Esophagus mucosa (tissue), 1 donor: ENCODE measurements around the gene GRAMD4. TPM values are rescaled to one million over a fixed set of nuclear protein-coding genes. Genes with fewer than 3 reads are reported as not detected.

Source experiments
- ATAC-seq: fragments of 200-7000 bp; cut with Tn5 transposase; one replicate; pipeline ENCODE4 v1.9.1; 2020
- total RNA-seq: library from RNA; stranded (reverse); gene quantifications from one replicate; pipeline ENCODE4 v1.2.4, GENCODE V29; 2023
- donor health status: DM: yes; HTN: yes; CAD: no.

Gene GRAMD4
- total RNA-seq, 1 donor from 2014 or later = 37.7 TPM

GRCh38 chr22:46584081-46584921, 35.9 kb upstream of the GRAMD4 start:
- ATAC-seq = peak; percentile 54

GRCh38 chr22:46585340-46586122, 34.7 kb upstream of the GRAMD4 start:
- ATAC-seq = no peak

- no peak for ATAC-seq
Observed at GRCh38 chr22:46586123-46586519, 34.1 kb upstream of the GRAMD4 start.

- no peak for ATAC-seq
Observed at GRCh38 chr22:46586531-46587011, 33.6 kb upstream of the GRAMD4 start.

GRCh38 chr22:46587061-46587460, 33.1 kb upstream of the GRAMD4 start:
- no peak for ATAC-seq

GRCh38 chr22:46587492-46588278, 32.5 kb upstream of the GRAMD4 start:
- peak; percentile 40 for ATAC-seq

- no peak for ATAC-seq
Observed at GRCh38 chr22:46588279-46589140, 31.7 kb upstream of the GRAMD4 start.

- ATAC-seq = no peak
Observed at GRCh38 chr22:46589141-46589748, 30.9 kb upstream of the GRAMD4 start.

GRCh38 chr22:46589871-46590271, 30.3 kb upstream of the GRAMD4 start:
- no peak for ATAC-seq

GRCh38 chr22:46590334-46590733, 29.9 kb upstream of the GRAMD4 start:
- ATAC-seq = no peak

GRCh38 chr22:46591930-46592329, 28.3 kb upstream of the GRAMD4 start:
- ATAC-seq = no peak

GRCh38 chr22:46592390-46592872, 27.8 kb upstream of the GRAMD4 start:
- no peak for ATAC-seq

- no peak for ATAC-seq
Observed at GRCh38 chr22:46593211-46593681, 26.9 kb upstream of the GRAMD4 start.

GRCh38 chr22:46593996-46594946, 25.9 kb upstream of the GRAMD4 start:
- no peak for ATAC-seq

- ATAC-seq = no peak
Observed at GRCh38 chr22:46594947-46595298, 25.3 kb upstream of the GRAMD4 start.

- ATAC-seq = no peak
Observed at GRCh38 chr22:46595545-46595944, 24.6 kb upstream of the GRAMD4 start.

- no peak for ATAC-seq
Observed at GRCh38 chr22:46596032-46596441, 24.1 kb upstream of the GRAMD4 start.

GRCh38 chr22:46596819-46597218, 23.4 kb upstream of the GRAMD4 start:
- peak; percentile 78 for ATAC-seq

- peak; percentile 78 for ATAC-seq
Observed at GRCh38 chr22:46598224-46598623, 22.0 kb upstream of the GRAMD4 start.
